Thyroid gland (tissue), 4 donors: ENCODE results near the gene IFIT2. TPM values are rescaled to one million over a fixed set of nuclear protein-coding genes. Genes with fewer than 3 reads are reported as not detected.

Experiments
- DNase-seq, 2 donors: peaks; one replicate each; pipeline ENCODE4 v3.0.0-alpha.2; 2019
- H3K27ac ChIP-seq, 3 donors: fragments of 200-600 bp; sonication (generic); 1 replicate in 2 of 3; 2 replicates in 1 of 3; pipeline ENCODE4 v1.5.1; 2016 to 2019; ENCODE audit warnings: mild to moderate bottlenecking in 1 of 3, moderate library complexity in 1 of 3
- H3K27me3 ChIP-seq: fragments of 200-600 bp; sonication (generic); one replicate; pipeline ENCODE4 v1.5.1; 2019
- H3K36me3 ChIP-seq, 2 donors: fragments of 200-600 bp; sonication (generic); one replicate each; pipeline ENCODE4 v1.5.1; 2016 to 2019
- H3K4me1 ChIP-seq, 2 donors: fragments of 200-600 bp; sonication (generic); one replicate each; pipeline ENCODE4 v1.5.1; 2017 to 2019
- H3K4me3 ChIP-seq, 3 donors: fragments of 200-600 bp; sonication (generic); replicated peaks in 1 of 3; 1 replicate in 2 of 3; 2 replicates in 1 of 3; pipeline ENCODE4 v1.5.1; 2016; ENCODE audit warnings: mild to moderate bottlenecking in 1 of 3
- H3K9me3 ChIP-seq: fragments of 200-600 bp; sonication (generic); one replicate; pipeline ENCODE4 v1.5.1; 2017
- POLR2A ChIP-seq, 2 donors: fragments of 450-650 bp; IDR thresholded peaks; one replicate each; pipeline ENCODE4 v1.6.1; 2017; ENCODE audit warnings: antibody characterized with exemption in 2 of 2, mild to moderate bottlenecking in 2 of 2, moderate library complexity in 1 of 2
- WGBS, 2 donors: methylation state at CpG; one replicate each; pipeline ENCODE4 v1.1.5; 2017; 5-methylcytosine and 5-hydroxymethylcytosine counted together
- intact Hi-C: fragments of 100-400 bp; cut with DNase I; formaldehyde crosslinking; loops from one replicate; pipeline ENCODE4 v1.15.1; 2023
- total RNA-seq, 4 donors: library from RNA; depleted of rRNA; stranded (reverse); fragments of >200 nt; gene quantifications; one replicate each; pipeline ENCODE4 v1.2.3, GENCODE V29; 2016
- TF ChIP-seq, protein P1 (sequence below), 6 experiments: fragments of 200-600 bp in 3 of 6; fragments of 450-650 bp in 3 of 6; sonication (generic) in 3 of 6; IDR thresholded peaks; one replicate each; pipeline ENCODE4 v1.5.1; 2016 to 2019; ENCODE audit warnings: antibody characterized with exemption in 6 of 6, mild to moderate bottlenecking in 2 of 6, inconsistent platforms in 1 of 6, moderate library complexity in 1 of 6

The IFIT2 gene
- total RNA-seq, 4 donors from 2014 or later, result 3.4 to 5.4 (median 4.6) TPM

- H3K36me3 ChIP-seq, result no peaks in the 10 kb centered on the region
- no peaks in the 10 kb centered on the region for H3K9me3 ChIP-seq
- DNase-seq, result no peak
- H3K4me1 ChIP-seq, result peaks cover 4 to 5% of the 10 kb centered on the region in 2 donors
- H3K27ac ChIP-seq, result no peak overlapping the region
- 74 to 77% methylated on average over 1 of the region's 1 CpG for WGBS, 2 donors
- H3K4me3 ChIP-seq, result no peak overlapping the region
- H3K27me3 ChIP-seq, result no peaks in the 10 kb centered on the region
- intact Hi-C loops, result no loop called here
- TF ChIP-seq, protein P1, sequence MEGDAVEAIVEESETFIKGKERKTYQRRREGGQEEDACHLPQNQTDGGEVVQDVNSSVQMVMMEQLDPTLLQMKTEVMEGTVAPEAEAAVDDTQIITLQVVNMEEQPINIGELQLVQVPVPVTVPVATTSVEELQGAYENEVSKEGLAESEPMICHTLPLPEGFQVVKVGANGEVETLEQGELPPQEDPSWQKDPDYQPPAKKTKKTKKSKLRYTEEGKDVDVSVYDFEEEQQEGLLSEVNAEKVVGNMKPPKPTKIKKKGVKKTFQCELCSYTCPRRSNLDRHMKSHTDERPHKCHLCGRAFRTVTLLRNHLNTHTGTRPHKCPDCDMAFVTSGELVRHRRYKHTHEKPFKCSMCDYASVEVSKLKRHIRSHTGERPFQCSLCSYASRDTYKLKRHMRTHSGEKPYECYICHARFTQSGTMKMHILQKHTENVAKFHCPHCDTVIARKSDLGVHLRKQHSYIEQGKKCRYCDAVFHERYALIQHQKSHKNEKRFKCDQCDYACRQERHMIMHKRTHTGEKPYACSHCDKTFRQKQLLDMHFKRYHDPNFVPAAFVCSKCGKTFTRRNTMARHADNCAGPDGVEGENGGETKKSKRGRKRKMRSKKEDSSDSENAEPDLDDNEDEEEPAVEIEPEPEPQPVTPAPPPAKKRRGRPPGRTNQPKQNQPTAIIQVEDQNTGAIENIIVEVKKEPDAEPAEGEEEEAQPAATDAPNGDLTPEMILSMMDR (IDR thresholded peaks at IDR 0.05), result no peak
- TF ChIP-seq POLR2A (IDR thresholded peaks at IDR 0.05), result no peak
Measured at GRCh38 chr10:89256962-89257361, 44.9 kb upstream of the IFIT2 start.

DNA sequence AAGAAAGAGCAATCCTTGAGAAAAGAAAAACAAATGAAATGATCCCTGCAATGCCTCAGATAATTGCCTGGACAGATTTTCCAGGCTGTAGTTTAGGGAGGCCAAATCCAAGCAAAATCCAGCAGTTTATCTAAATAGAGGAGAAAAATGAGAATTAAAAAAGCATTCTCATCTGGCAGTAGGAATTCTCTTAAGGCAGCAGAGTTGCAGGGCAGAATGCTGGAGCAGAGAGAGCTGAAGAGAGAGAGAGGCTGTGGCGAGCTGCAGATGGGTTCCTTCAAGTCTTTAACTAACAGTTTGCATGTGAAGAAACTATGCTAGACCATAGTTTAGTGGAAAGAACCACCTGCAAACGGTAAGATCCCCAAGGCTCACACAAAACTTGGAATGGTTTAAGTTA, 44.3 kb upstream of the IFIT2 start:
- Histone ChIP-seq H3K36me3 (no peaks in the 10 kb centered on the region), H3K9me3 (no peaks in the 10 kb centered on the region), H3K4me3 (no peak overlapping the region), H3K4me1 (peaks cover 4 to 5% of the 10 kb centered on the region in 2 donors), H3K27me3 (no peaks in the 10 kb centered on the region), H3K27ac (no peak overlapping the region)
- intact Hi-C loops, result no loop called here
- no peak for TF ChIP-seq POLR2A (IDR thresholded peaks at IDR 0.05)
- TF ChIP-seq, protein P1 (IDR thresholded peaks at IDR 0.05), result no peak
- 53 to 56% methylated on average over 2 of the region's 2 CpGs for WGBS, 2 donors
- no peak for DNase-seq

DNA sequence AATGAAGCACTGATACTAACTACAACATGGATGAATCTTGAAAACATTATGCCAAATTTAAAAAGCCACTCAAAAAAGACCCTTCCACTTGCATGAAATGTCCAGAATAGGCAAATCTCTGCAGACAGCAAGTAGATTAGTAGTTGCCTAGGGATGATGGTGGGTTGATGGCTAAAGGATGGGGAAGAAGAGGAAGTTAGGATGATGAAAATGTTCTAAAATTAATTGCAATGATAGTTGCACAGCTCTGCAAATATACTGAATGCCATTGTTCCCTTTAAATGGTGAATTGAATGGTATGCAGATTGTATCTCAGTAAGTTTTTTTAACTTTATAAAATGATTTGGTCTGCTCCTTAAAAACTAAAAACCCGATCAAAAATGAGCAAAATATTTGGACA, 43.0 kb upstream of the IFIT2 start:
- intact Hi-C loops, result no loop called here
- Histone ChIP-seq H3K4me1 (peaks cover 4 to 5% of the 10 kb centered on the region in 2 donors), H3K27ac (no peak overlapping the region), H3K36me3 (no peaks in the 10 kb centered on the region), H3K4me3 (no peak overlapping the region), H3K27me3 (no peaks in the 10 kb centered on the region), H3K9me3 (no peaks in the 10 kb centered on the region)
- no peak for DNase-seq
- TF ChIP-seq, protein P1 (IDR thresholded peaks at IDR 0.05), result no peak
- no peak for TF ChIP-seq POLR2A (IDR thresholded peaks at IDR 0.05)
- 69 to 84% methylated on average over 1 of the region's 1 CpG for WGBS, 2 donors

GRCh38 chr10:89262086-89263051, 39.5 kb upstream of the IFIT2 start:
- WGBS, 2 donors, result 79 to 84% methylated on average over 5 of the region's 5 CpGs
- no peak overlapping the region for H3K27ac ChIP-seq
- intact Hi-C loops, result no loop called here
- H3K9me3 ChIP-seq, result no peaks in the 10 kb centered on the region
- TF ChIP-seq POLR2A (IDR thresholded peaks at IDR 0.05), result no peak
- TF ChIP-seq, protein P1 (IDR thresholded peaks at IDR 0.05), result no peak
- H3K36me3 ChIP-seq, result no peaks in the 10 kb centered on the region
- peaks cover 4 to 5% of the 10 kb centered on the region in 2 donors for H3K4me1 ChIP-seq
- no peaks in the 10 kb centered on the region for H3K27me3 ChIP-seq
- DNase-seq, result no peak
- no peak overlapping the region for H3K4me3 ChIP-seq

DNA sequence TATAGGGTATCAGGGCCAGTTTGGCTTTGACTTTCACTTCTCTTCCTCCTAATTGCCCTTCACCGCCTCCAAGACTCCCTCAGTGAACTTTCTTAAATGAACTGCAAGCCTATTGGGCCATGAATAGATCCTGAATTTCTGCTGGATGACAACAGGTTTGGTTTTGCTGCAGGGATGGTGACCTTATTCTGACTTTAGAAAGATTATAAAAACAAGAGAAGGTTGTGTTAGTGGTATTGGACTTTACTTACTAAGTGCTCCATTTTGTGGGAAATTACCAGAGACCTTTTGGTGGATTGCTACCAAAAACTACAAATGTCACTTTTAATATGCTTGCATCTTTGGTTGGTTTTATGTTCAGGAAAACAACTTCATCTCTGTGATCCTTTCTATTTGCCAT, 38.8 kb upstream of the IFIT2 start:
- 85 to 89% methylated on average over 1 of the region's 1 CpG for WGBS, 2 donors
- no peak for DNase-seq
- intact Hi-C loops, result no loop called here
- peaks cover 4 to 5% of the 10 kb centered on the region in 2 donors for H3K4me1 ChIP-seq
- H3K9me3 ChIP-seq, result no peaks in the 10 kb centered on the region
- no peak overlapping the region for H3K27ac ChIP-seq
- H3K27me3 ChIP-seq, result no peaks in the 10 kb centered on the region
- no peak overlapping the region for H3K4me3 ChIP-seq
- H3K36me3 ChIP-seq, result no peaks in the 10 kb centered on the region
- TF ChIP-seq, protein P1 (IDR thresholded peaks at IDR 0.05), result no peak
- no peak for TF ChIP-seq POLR2A (IDR thresholded peaks at IDR 0.05)
